MM.1S (cell line): ENCODE measurements around the gene NOXA1.

Source experiments
- DNase-seq: peaks from one replicate; pipeline ENCODE4 v3.0.0-alpha.2; 2015
- H2AFZ ChIP-seq: fragments of 300-600 bp; sonication (generic); 2 replicates; pipeline ENCODE4 v1.6.0; 2016; ENCODE audit warnings: antibody characterized with exemption, low read length
- H3F3A ChIP-seq: fragments of 300-600 bp; sonication (generic); 2 replicates; pipeline ENCODE4 v1.6.1; 2016; ENCODE audit warnings: mild to moderate bottlenecking, antibody characterized with exemption, low read length, moderate library complexity, mixed read lengths; ENCODE audit not compliant: insufficient read depth
- H3K27ac ChIP-seq: fragments of 300-600 bp; sonication (generic); 2 replicates; pipeline ENCODE4 v1.5.1; 2016; ENCODE audit warnings: mild to moderate bottlenecking, low read length
- H3K27me3 ChIP-seq: fragments of 300-600 bp; sonication (generic); replicated peaks from 2 replicates; pipeline ENCODE4 v1.6.0; 2016; ENCODE audit warnings: low read length; ENCODE audit not compliant: insufficient read depth
- H3K36me3 ChIP-seq: fragments of 300-600 bp; sonication (generic); replicated peaks from 2 replicates; pipeline ENCODE4 v1.6.1; 2016; ENCODE audit warnings: mild to moderate bottlenecking, low read length, mixed read lengths; ENCODE audit not compliant: insufficient read depth
- H3K4me1 ChIP-seq: fragments of 300-600 bp; sonication (generic); 2 replicates; pipeline ENCODE4 v1.6.1; 2016; ENCODE audit warnings: low read length, mixed read lengths
- H3K4me2 ChIP-seq: fragments of 300-600 bp; sonication (generic); 2 replicates; pipeline ENCODE4 v1.6.0; 2016; ENCODE audit warnings: low read depth, low read length
- H3K4me3 ChIP-seq: fragments of 300-600 bp; sonication (generic); 2 replicates; pipeline ENCODE4 v1.5.1; 2016; ENCODE audit warnings: low read length, mixed read lengths
- H3K79me2 ChIP-seq: fragments of 300-600 bp; sonication (generic); 2 replicates; pipeline ENCODE4 v1.6.1; 2016; ENCODE audit warnings: mixed run types, low read length, mixed read lengths
- H3K9ac ChIP-seq: fragments of 300-600 bp; sonication (generic); 2 replicates; pipeline ENCODE4 v1.6.1; 2016; ENCODE audit warnings: low read length, mixed read lengths
- H3K9me2 ChIP-seq: fragments of 300-600 bp; sonication (generic); replicated peaks from 2 replicates; pipeline ENCODE4 v1.6.1; 2016; ENCODE audit warnings: mild to moderate bottlenecking, low read length, mixed read lengths; ENCODE audit not compliant: insufficient read depth
- H3K9me3 ChIP-seq: fragments of 300-600 bp; sonication (generic); replicated peaks from 2 replicates; pipeline ENCODE4 v1.6.1; 2016; ENCODE audit warnings: mild to moderate bottlenecking, low read length, mixed read lengths; ENCODE audit not compliant: insufficient read depth
- H4K20me1 ChIP-seq: fragments of 300-600 bp; sonication (generic); 2 replicates; pipeline ENCODE4 v1.6.1; 2016; ENCODE audit warnings: mild to moderate bottlenecking, low read length, moderate library complexity, mixed read lengths; ENCODE audit not compliant: insufficient read depth
- EZH2 ChIP-seq: fragments of 300-600 bp; sonication (generic); optimal IDR thresholded peaks from 2 replicates; pipeline ENCODE3; 2017; ENCODE audit warnings: low read depth, mild to moderate bottlenecking, antibody characterized with exemption, low read length, mixed read lengths
- EZH2phosphoT487 ChIP-seq: fragments of 300-600 bp; sonication (generic); IDR thresholded peaks from 2 replicates; pipeline ENCODE4 v1.6.1; 2018; ENCODE audit warnings: antibody characterized with exemption, low read length
- TF ChIP-seq, protein P1 (sequence below): fragments of 300-600 bp; sonication (generic); IDR thresholded peaks from 2 replicates; pipeline ENCODE4 v1.5.1; 2016; ENCODE audit warnings: antibody characterized with exemption, low read length, mixed read lengths

Gene NOXA1

DNA sequence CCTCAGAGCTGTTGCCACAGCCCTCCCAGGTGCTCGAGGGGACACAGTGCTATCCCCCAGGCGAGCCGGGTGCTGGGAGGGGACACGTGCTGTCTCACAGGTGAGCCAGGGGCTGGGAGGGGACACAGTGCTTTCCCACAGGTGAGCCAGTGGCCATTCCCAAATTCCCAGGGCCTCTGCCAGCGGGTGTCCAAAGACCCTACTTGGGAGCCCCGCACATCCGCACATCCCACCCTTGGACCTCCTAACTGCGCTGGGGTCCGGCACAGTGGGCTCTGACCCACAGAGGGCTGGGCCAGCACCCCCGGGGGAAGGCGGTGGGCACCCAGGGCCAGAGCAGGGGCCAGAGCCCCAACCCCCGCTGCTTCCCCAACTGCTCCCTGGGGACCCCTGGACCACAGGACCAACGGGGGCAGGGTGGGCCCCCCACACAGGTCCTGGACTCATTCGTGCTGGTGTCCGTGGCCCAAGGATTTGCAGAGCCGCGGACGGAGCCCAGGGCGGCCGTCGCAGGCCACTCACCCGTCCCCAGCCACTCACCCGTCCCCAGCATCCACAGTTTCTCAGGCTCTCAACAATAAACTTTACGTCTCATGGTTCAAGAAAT lies 18.1 kb upstream of the NOXA1 start:
- Histone ChIP-seq H3K9me2 (no peaks in the 10 kb centered on the region), H3K4me2 (no peak overlapping the region), H3K4me3 (no peak overlapping the region), H3K27me3 (no peaks in the 10 kb centered on the region), H3K4me1 (no peaks in the 10 kb centered on the region), H3K36me3 (no peaks in the 10 kb centered on the region), H3K79me2 (no peaks in the 10 kb centered on the region), H2AFZ (no peak overlapping the region), H3K9me3 (no peaks in the 10 kb centered on the region), H3K9ac (no peak overlapping the region), H3F3A (no peaks in the 10 kb centered on the region), H3K27ac (no peak overlapping the region), H4K20me1 (no peaks in the 10 kb centered on the region)
- TF ChIP-seq, protein P1, sequence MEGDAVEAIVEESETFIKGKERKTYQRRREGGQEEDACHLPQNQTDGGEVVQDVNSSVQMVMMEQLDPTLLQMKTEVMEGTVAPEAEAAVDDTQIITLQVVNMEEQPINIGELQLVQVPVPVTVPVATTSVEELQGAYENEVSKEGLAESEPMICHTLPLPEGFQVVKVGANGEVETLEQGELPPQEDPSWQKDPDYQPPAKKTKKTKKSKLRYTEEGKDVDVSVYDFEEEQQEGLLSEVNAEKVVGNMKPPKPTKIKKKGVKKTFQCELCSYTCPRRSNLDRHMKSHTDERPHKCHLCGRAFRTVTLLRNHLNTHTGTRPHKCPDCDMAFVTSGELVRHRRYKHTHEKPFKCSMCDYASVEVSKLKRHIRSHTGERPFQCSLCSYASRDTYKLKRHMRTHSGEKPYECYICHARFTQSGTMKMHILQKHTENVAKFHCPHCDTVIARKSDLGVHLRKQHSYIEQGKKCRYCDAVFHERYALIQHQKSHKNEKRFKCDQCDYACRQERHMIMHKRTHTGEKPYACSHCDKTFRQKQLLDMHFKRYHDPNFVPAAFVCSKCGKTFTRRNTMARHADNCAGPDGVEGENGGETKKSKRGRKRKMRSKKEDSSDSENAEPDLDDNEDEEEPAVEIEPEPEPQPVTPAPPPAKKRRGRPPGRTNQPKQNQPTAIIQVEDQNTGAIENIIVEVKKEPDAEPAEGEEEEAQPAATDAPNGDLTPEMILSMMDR = no peak
- DNase-seq = no peak

DNA sequence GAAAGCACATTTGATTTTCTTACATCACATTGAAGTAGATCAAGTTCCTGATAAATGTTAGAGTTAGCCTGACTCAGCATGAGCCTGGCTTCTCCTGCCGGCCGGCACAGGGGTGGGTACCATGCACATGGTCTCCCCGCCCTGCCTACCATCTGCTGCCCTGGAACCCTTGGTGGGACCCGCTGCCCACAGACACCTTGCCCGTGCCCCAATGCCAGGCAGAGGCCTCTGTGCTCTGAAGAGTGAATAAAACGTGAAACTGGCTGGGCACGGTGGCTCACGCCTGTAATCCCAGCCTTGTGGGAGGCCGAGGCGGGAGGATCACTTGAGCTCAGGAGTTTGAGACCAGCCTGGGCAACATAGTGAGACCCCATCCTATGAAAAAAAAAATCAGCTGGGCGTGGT lies 17.5 kb upstream of the NOXA1 start:
- H3K27me3 ChIP-seq = no peaks in the 10 kb centered on the region
- DNase-seq = no peak
- H3K9ac ChIP-seq = no peak overlapping the region
- no peaks in the 10 kb centered on the region for H4K20me1 ChIP-seq
- H3K79me2 ChIP-seq = no peaks in the 10 kb centered on the region
- H3K4me3 ChIP-seq = no peak overlapping the region
- no peaks in the 10 kb centered on the region for H3K36me3 ChIP-seq
- no peak overlapping the region for H2AFZ ChIP-seq
- H3K9me2 ChIP-seq = no peaks in the 10 kb centered on the region
- no peak for TF ChIP-seq EZH2phosphoT487
- TF ChIP-seq, protein P1 = no peak
- TF ChIP-seq EZH2 = no peak
- H3K9me3 ChIP-seq = no peaks in the 10 kb centered on the region
- no peaks in the 10 kb centered on the region for H3K4me1 ChIP-seq
- no peaks in the 10 kb centered on the region for H3F3A ChIP-seq
- H3K27ac ChIP-seq = no peak overlapping the region
- no peak overlapping the region for H3K4me2 ChIP-seq

DNA sequence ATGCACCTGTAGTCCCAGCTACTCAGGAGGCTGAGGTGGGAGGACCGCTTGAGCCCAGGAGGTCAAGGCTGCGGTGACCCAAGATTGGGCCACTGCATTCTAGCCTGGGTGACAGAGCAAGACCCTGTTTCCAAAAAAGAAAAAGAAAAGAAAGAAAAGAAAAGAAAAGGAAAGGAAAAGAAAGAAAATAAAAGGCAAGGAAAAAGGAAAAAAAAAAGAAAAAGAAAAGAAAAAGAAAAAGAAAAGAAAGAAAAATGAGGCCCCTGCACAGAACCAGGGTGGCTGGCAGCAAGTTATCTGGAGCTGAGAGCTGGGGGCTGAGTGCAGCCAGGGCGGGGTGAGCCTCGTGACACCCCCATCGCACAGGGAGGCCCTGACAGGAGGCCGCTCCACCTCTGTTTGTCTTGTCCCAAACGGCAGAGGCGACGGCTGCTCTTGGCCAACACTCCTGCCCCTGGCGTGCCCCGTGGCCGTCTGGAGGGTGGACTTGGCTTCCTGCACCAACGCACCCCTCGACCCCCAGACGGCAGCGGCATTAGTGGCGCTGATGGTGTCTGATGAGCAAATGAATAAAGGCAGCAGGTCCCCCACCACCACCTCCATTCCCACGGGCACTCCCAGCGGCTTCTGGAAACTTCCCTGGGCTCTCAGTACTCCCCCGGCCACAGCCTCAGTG lies 17.0 kb upstream of the NOXA1 start:
- TF ChIP-seq, protein P1 = no peak
- no peak for TF ChIP-seq EZH2
- no peak for TF ChIP-seq EZH2phosphoT487
- no peak overlapping the region for H2AFZ ChIP-seq
- no peak overlapping the region for H3K4me2 ChIP-seq
- H3K27me3 ChIP-seq = no peaks in the 10 kb centered on the region
- no peaks in the 10 kb centered on the region for H3F3A ChIP-seq
- no peak overlapping the region for H3K4me3 ChIP-seq
- H3K4me1 ChIP-seq = no peaks in the 10 kb centered on the region
- H3K9me2 ChIP-seq = no peaks in the 10 kb centered on the region
- H4K20me1 ChIP-seq = no peaks in the 10 kb centered on the region
- no peak overlapping the region for H3K27ac ChIP-seq
- H3K79me2 ChIP-seq = no peaks in the 10 kb centered on the region
- no peaks in the 10 kb centered on the region for H3K9me3 ChIP-seq
- no peak for DNase-seq
- H3K36me3 ChIP-seq = no peaks in the 10 kb centered on the region
- no peak overlapping the region for H3K9ac ChIP-seq
